ENCODE measurements around the gene ENPP6.

Gene ENPP6

DNA sequence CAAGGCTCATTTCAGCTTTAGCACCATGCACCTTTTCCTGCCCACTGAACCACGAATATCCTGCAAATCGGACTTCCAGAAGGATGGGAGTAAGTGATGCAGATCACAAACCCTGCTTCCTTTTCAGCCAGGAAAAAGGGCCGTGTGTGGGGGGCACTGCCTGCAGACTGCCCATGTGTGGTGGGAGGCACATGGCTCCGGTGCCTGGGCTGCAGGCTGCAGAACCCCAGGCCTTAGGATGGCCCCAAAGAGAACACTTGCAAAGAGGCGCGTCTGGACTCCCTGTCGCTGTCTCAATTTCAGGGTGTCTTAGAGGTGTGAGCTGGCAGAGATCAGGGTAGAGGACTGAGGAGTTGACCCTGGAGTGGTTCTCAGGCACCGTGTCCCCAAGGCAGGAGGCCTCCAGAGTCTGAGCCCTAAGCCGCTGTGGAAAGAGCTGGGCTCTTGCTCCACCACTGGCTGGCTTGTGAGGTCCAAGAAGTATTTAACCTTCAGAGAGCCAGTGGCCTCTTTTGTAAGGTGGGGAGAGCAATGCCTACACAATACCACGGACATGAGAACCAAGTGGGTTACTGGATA is 97.0 kb downstream of the ENPP6 start:
- no peak for DNase-seq (ENCODE audit: low read depth, low spot score)
- H3K4me3 ChIP-seq (ENCODE audit: low read length) = no peak overlapping the region

DNA sequence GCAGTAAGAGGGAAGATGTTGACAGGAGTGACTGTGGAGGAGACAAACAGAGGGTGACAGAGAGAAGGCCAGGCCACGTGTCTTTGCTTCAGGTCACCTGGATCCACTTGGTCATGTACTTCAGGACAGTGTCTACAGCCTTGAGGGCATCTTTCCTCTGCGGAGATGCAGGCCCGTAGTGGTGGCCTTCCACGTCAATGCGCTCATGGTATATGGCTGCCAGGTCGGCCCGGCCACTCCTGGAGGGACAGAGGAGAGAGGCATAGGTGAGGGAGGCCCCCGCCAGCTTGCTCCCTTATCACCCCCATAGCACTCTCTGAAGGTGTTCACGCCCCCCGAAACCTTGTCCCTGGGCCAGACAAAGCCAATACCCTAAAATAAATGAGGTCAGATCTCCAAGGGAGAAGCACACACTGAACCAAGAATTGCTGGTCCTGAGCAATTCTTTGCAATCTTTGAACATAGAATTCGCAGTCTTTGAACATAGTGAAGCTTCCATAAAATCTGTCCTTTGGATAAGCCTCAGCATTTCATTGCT is 99.9 kb downstream of the ENPP6 start:
- H3K4me3 ChIP-seq (ENCODE audit: low read length) = no peak overlapping the region
- no peak for DNase-seq (ENCODE audit: low read depth, low spot score)

DNA sequence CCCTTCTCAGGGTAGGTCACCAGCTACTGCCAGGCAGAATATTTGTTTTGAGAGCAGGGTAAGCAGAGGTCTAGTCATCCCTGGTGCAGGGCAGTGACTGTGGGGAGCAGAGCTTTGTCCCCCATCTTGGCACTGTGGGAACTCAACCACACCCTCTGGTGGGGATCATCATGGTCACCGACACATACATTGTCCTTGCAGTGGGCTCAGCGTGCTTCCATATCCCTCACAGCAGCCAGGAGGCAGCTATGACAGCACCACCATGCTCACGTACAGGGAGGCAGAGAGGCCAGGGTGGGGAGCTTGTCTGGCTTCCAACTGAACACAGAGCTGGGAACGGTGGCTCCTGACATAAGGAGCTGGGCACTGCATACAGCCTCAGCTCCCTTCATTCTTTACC is 102.3 kb downstream of the ENPP6 start:
- H3K4me3 ChIP-seq (ENCODE audit: low read length) = no peak overlapping the region

DNA sequence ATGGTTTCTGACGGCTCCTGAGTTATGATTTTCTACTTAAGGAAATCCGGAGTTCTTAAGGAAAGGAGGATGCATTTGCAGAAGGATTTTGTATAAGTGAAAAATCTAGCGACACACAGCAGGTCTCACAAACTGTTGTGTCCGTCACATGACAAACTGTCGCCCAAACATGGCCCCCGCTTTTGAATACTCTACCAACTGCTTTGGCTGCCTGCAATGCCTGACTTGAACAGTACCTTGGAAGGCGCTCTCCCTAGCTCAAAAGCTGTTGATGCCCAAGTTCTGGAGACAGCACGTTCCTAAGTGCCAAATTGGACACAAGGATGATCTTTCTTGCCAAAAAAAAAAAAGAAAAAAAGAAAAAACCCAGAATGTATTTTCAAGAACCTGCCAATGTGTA is 103.2 kb downstream of the ENPP6 start:
- no peak overlapping the region for H3K4me3 ChIP-seq (ENCODE audit: low read length)
- no peak for DNase-seq (ENCODE audit: low read depth, low spot score)

More for the DNA sequence above, 102.3 kb downstream of the ENPP6 start:
- DNase-seq (ENCODE audit: low read depth, low spot score) = no peak

DNA sequence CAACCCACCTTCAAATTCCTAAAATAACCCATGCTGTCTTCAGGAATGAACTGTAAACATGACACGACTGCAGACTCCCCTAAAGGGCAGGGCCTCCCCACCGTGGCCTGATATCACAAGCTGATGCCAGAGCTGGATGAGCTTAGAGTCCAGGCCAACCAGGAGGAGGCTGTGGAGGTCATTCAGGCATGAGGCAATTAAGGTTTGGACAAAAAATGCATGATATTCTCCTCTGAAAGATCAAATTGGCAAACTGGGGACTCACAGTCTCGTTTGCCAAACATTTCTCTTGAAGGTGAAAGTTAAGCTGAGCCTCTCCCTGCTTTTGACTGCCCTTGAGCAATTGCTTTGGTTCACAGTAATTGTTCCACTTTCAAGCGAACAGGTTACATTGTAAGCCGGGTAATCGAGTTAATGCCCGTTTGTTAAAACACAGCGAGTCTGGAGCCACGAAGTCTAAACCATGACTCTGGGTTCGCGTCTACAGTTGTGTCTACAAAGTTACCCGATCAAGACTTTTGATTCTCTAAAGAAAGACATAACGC is 105.6 kb downstream of the ENPP6 start:
- DNase-seq (ENCODE audit: low read depth, low spot score) = no peak
- H3K4me3 ChIP-seq (ENCODE audit: low read length) = no peak overlapping the region

DNA sequence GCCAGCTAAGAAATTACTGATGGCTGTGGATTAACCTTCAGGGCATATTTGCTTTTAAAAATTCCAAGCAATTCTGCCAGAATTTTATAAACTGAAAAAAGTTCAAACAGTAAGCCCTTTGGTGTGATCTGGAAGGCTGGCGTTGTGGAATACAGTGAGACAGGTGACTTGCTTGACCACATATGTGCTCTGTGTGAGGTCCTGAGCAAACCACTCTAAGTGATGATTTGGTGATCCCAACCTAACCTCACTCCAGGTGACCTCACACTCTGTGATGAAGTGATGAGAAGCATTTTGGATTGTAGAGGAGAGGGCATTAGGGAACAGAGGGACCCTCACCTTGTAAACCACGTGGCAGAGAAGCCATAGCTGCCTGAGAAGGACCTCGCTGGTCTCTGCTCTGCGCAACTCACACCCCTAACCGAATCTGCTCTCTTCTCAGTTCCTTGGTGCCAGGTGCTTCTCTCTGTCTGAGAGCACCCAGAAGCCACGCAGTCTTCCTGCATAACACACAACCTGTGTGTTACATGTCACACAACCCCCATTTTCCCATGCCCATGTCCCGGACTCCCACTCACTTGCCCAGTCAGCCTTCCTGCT is 106.3 kb downstream of the ENPP6 start:
- no peak overlapping the region for H3K4me3 ChIP-seq (ENCODE audit: low read length)
- DNase-seq (ENCODE audit: low read depth, low spot score) = no peak

DNA sequence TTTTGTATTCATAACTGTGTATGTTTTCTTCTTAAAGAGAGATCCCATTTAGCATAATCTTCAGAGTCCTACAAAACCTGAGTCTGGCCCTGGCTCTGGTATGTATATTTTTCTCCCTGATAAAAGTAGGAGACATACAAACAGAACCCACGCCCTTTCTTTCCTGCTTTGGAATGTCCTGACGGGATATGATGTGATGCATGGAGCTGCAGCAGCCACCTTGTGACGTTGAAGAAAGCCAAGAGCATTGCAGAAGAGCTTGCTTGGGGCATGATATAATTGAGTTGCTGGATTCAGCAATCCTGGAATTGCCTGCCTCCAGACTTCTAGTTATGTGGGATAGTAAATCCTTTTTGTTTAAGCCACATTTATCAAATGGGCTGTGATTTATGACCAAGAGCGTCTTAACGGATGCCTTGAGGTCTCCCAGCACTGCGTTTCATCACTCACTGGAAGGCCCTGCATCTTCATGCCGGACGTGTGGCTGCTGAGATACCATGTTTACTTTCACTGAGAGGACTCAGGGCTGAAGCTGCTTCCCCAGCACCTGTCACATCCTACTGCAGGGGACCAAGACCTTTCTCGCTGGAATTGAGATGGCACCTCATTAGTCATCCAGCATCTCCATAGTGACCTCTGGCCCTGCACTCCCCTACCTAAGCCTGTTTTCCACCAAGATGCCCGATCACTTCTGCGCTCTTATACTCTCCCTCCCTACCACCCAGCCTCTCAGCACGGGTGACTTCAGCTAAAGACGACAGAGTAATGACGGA is 107.0 kb downstream of the ENPP6 start:
- no peak for DNase-seq (ENCODE audit: low read depth, low spot score)
- H3K4me3 ChIP-seq (ENCODE audit: low read length) = no peak overlapping the region

DNA sequence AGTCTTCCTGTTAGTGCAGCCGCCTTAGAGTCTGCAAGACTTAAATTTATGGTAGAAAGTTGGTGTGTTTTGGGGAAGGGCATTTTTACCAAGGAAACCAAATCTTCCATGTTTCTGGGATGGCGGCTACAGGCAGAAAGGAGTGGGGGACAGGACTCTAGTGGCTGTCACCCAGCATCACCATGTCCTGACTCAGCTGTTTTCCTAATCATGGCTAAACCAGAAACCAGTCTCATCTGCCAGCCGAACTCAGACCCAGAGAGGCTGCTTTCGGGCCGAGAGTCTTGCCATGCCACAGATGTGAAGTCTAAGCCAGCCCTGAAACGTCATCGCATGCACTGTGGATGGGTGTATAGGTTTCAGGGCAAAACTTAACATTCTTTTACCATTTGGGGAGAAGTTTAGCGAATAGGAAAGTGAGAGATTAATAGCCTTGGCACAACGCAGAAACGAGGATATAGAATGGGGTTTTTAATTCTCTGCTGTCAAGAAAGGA is 109.6 kb downstream of the ENPP6 start:
- DNase-seq (ENCODE audit: low read depth, low spot score) = no peak
- H3K4me3 ChIP-seq (ENCODE audit: low read length) = no peak overlapping the region

DNA sequence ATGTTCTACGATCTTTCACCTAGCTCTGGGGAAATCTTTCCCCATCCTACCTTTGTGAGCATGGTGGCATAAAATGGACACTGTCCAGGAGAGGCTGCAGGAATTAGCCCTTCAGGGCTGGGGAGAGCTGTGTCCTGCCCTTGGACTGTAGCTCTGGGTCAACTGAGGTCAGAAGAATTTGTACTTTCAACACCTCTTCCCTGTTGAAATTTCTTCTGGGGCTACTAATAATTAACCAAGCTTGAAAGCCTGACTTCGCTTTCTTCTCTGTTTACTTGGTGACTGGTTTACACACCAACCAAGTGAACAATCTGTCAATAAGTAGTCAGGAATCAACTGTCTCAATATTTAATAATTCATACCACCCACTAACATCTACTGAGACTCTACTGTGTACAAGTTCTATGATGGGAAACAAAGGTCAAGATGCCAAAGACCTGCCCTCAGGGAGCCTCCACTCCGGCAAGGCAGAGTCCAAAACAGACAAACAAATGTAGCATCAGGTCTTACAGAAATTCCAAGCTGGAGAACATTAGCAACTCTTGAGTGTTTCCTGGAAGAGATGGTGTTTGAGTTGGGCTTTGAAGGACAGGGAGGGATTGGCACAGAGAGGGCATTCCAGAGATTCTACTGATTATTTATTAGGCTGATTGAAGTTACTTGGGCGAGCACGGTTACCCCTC is 113.1 kb downstream of the ENPP6 start:
- H3K4me3 ChIP-seq (ENCODE audit: low read length) = no peak overlapping the region
- no peak for DNase-seq (ENCODE audit: low read depth, low spot score)

DNA sequence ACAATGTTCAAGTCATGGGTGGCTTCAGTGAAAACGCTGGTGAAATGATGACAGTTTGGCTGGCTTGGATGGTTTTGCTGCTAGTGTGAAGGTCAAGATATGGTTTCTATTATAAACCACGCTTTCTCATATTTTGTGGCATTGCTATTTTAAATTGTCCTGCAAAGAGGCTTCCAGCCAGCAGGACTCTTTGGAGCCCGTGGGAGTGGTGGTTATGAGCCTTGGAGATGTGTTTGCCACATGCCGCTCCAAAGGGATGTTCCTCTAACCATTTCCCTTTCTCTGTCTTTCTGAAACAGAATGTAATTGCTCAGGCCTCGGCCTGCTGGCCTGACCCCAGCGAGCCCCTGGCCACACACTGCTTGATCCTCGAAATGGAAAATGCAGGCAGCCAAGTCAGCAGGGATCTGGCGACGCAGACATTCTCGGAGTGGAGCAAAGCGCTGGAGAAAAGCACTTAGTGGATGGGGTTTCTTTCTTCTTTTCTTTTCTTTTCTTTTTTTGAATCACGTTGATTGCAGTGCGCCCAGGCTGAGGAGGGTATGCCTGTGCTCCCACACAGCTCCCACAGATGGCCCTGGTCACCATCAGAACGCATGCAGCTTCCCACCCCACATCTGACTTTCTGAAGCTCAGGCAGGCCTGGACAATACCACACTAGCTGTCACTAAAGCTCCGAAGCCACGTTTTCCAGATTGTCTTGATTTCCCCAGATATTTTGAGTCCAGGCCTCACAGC is 114.0 kb downstream of the ENPP6 start:
- H3K4me3 ChIP-seq (ENCODE audit: low read length) = no peak overlapping the region
- DNase-seq (ENCODE audit: low read depth, low spot score) = no peak

DNA sequence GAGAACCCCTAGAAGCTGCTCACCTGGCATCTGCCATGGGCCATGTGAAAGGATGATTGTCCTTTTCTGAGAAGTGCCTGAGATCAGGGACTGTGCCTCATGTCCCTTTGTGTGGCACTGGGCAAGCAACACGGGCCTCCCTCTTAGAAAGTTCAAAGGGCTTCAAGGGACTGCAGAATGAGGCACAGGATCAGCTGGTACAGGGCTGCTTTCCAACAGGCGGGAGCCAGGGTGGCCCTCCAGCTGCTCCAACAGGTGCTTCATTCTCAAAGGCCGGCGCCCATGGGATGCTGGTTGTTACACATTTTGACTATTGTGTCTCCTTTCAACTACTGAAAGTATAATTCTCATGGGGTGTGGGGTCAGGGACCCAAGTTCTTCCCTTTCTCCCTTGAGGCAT is 114.7 kb downstream of the ENPP6 start:
- no peak overlapping the region for H3K4me3 ChIP-seq (ENCODE audit: low read length)
- no peak for DNase-seq (ENCODE audit: low read depth, low spot score)

DNA sequence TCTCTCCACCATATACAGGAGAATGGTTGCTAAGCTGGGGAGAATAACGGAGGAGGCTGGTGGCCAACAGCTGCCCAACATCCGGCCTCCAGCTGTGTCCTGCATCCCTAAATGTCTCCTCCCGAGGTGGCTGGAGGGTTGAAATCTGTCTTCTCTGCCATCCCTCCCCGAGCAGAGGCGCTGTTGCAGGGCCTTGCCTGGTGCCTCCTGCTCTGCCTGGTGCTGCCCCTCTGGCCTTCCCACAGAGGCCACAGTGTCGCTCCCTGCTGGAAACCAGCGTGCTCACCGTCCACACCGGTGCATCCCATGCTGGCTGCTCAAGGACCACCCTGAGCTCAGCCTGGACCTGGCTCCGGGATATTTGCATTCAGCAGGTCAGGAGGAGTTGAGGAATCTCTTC is 115.2 kb downstream of the ENPP6 start:
- H3K4me3 ChIP-seq (ENCODE audit: low read length) = no peak overlapping the region
- no peak for DNase-seq (ENCODE audit: low read depth, low spot score)

DNA sequence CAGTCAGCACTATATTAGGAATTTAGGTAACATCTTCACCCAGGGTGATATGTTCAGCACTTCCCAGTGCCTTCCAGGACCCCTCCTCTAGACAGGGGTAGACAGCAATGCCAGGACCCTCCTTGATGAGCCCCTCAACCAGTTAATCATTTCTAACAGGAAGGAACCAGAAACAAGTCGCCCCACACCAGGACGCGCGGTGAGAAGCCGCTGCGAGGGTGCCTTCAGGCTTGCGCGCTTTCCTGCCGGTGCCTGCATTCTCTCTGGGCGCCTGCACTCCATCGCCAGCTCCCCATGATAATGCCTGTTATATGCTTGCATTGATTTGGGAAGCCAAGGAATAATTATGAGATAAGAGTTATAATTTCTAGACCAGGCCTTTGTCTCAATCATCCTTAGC is 116.0 kb downstream of the ENPP6 start:
- no peak for DNase-seq (ENCODE audit: low read depth, low spot score)
- H3K4me3 ChIP-seq (ENCODE audit: low read length) = no peak overlapping the region

DNA sequence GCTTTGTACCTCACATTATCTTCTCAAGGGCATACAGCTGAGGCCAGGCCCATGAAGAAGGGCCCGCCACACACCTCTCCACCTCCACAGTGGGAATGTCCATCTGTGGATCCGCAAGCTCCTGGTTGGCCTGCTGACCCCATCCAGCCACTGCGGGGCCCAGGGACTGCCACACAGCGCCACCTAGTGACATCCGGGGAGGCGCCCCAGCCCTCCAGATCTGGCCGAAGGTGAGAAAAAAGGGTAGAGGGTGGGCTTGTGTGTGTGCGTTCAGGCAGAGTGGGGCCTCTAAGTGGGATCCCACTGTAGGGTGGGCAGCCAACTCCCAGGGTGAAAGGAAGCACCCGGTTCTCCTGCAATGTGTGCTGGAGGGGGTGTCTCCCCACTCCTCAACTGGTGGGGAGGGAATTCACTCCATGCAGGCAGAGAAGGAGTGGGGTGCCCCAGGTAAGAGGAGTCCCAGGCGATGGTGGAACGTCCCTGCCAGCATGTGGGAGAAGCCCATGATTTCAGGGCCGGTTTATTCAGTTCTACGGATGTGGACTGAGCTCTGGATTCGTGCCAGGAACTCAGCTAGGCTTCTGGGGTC is 117.3 kb downstream of the ENPP6 start:
- DNase-seq (ENCODE audit: low read depth, low spot score) = no peak
- H3K4me3 ChIP-seq (ENCODE audit: low read length) = no peak overlapping the region

DNA sequence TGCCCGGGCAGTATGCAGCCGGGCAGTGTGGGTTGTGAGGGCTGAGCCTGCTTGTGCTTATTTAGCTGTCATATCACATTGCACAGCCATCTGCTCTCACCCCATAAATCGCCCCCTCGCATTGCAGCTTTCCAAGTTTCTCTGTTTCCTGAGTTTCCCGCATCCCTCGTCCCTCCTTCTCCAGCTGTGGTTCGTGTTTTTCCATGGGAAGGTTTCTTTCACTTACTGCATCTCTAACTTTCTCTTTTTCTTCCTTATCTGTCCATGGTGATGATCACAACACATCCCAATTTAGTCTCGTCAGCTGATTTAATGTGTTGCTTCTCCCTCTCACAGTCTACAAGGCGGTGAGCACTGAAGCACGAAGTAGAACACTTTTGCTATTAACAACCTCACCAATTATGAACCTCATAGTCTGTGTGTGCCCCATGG is 118.1 kb downstream of the ENPP6 start:
- no peak overlapping the region for H3K4me3 ChIP-seq (ENCODE audit: low read length)
- no peak for DNase-seq (ENCODE audit: low read depth, low spot score)

DNA sequence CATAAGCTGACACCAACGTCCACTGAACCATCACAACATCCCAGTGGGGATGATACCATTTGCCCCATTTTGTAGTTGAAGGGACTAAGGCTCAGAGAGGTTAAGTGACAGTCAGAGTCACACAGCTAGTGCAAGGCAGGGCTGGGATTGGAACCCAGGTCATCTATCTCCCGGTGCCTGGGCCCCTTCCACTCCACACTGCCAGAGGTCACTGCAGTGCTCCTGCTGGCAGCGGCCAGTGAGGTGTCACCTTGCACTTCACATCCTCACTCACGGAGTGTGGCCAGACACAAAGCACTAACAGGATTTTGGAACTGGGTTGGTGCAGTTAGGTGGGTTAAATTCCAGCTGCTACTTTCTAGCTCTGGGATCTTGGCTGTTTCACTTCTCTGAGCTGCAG is 118.7 kb downstream of the ENPP6 start:
- no peak for DNase-seq (ENCODE audit: low read depth, low spot score)
- H3K4me3 ChIP-seq (ENCODE audit: low read length) = no peak overlapping the region

DNA sequence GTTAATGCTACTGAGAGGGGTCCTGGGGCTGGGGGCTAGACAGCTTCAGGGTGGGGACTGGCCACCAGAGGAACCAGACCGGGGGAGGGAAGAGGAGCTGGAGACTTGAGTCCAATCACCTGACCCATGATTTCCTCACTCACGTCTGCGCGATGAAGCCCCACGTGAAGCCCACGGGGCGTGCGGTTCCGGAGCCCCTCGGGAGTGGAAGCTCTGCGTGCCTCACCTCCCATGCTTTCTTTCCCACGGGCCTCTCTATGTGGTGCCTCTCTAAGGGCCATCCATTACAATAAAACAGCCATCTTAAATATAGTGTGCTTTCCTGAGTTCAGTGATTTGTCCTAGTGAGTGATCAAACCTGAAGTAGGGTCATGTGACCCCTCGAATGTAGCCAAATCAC is 119.9 kb downstream of the ENPP6 start:
- no peak overlapping the region for H3K4me3 ChIP-seq (ENCODE audit: low read length)
- DNase-seq (ENCODE audit: low read depth, low spot score) = no peak

DNA sequence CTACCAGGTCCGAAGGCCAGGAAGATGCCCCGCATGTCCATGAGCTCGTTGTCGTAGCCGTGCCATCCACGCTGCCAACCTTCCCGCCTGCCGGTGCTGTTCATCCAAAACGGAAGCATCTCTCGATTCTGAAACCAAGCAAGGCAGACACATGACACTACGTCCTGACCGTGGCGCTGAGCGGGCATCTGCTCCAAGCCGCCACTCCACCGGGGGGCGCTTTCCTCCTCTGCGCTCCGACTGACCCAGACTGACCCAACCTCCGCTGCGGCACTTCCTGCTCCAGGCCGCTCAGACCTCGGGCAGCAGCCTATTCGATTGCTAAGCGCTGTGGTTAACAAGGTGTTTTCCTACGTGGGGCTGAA is 120.5 kb downstream of the ENPP6 start:
- DNase-seq (ENCODE audit: low read depth, low spot score) = no peak
- no peak overlapping the region for H3K4me3 ChIP-seq (ENCODE audit: low read length)

All from Jurkat, Clone E6-1 (cell line).